WTC11 (cell line): ENCODE results near the gene PHACTR3. TPM values are rescaled to one million over a fixed set of nuclear protein-coding genes. Genes with fewer than 3 reads are reported as not detected.

Source experiments
- USF1 ChIP-seq: sonication (generic); formaldehyde crosslinking; IDR thresholded peaks from 2 replicates; pipeline ENCODE4 v1.8.0; 2022; ENCODE audit warnings: mild to moderate bottlenecking, missing genetic modification reagents
- ZBTB43 ChIP-seq: sonication (generic); formaldehyde crosslinking; IDR thresholded peaks from 2 replicates; pipeline ENCODE4 v1.8.1; 2023; ENCODE audit warnings: mild to moderate bottlenecking, missing genetic modification reagents
- ZNF263 ChIP-seq: sonication (generic); formaldehyde crosslinking; IDR thresholded peaks from 2 replicates; pipeline ENCODE4 v1.8.1; 2022; ENCODE audit warnings: low read depth, mild to moderate bottlenecking, moderate library complexity, missing genetic modification reagents
- total RNA-seq: library from RNA; stranded (reverse); gene quantifications from 3 replicates; pipeline ENCODE4 v1.2.3, GENCODE V29; 2021

The PHACTR3 gene
- total RNA-seq, 1 experiment from 2014 or later, result 0.28 TPM

GRCh38 chr20:59895908-59896307, 291.6 kb downstream of the PHACTR3 start (continued):
- TF ChIP-seq ZBTB43 (CRISPR knock-in tag) (no peak), ZNF263 (CRISPR knock-in tag) (no peak), USF1 (no peak)
